HepG2 (cell line): Measurements from ENCODE around the gene BICDL1. TPM values are rescaled to one million over a fixed set of nuclear protein-coding genes. Genes with fewer than 3 reads are reported as not detected.

Source experiments
- ATAC-seq: fragments of 200-7000 bp; cut with Tn5 transposase; 3 replicates; pipeline ENCODE4 v1.9.1; 2020; ENCODE audit warnings: mild to moderate bottlenecking, moderate library complexity
- BruUV-seq: library from RNA; stranded (reverse); fragments of 400-500 nt; replicated peaks from 2 replicates; lab custom pipeline; 2021; lab: Mats Ljungman, UMichigan
- CTCF ChIA-PET: fragments of 300-600 bp; formaldehyde crosslinking; extraction: SDS; loops from one replicate; lab custom pipeline; 2021; ENCODE audit warnings: low total read pairs, inconsistent platforms, low intra/inter-chr PET ratio; lab: Yijun Ruan, JAX
- POLR2A ChIA-PET: fragments of 350-600 bp; sonication (Branson Sonifier 250); formaldehyde crosslinking; loops from one replicate; lab custom pipeline; 2020; ENCODE audit warnings: antibody characterized with exemption, inconsistent platforms; lab: Yijun Ruan, JAX
- DNase-seq: peaks from one replicate; pipeline ENCODE4 v3.0.0-alpha.2; 2015; ENCODE audit warnings: low spot score
- FAIRE-seq: peaks from 3 replicates; lab custom pipeline; 2011; peaks lifted over from hg19 to GRCh38; lab: Jason Lieb, UNC
- H2AFZ ChIP-seq: one replicate; pipeline ENCODE4 v1.6.1; 2011; ENCODE audit warnings: low read length, inconsistent platforms
- H3K27ac ChIP-seq: fragments of 300-600 bp; 3 replicates; pipeline ENCODE4 v1.8.0; 2011; ENCODE audit warnings: mixed run types, mild to moderate bottlenecking, mixed read lengths, low read length, inconsistent platforms; ENCODE audit not compliant: insufficient read depth; ENCODE audit errors: extremely low read length
- H3K27me3 ChIP-seq, 2 experiments: fragments of 200-600 bp in 1 of 2; 2 replicates in 1 of 2; 3 replicates in 1 of 2; pipeline versions ENCODE4 v1.6.0 to v1.8.0; 2011; ENCODE audit warnings: low read length in 2 of 2, mild to moderate bottlenecking in 2 of 2, moderate library complexity in 2 of 2, inconsistent platforms in 1 of 2; ENCODE audit not compliant: insufficient read depth in 2 of 2, control insufficient read depth in 1 of 2
- H3K36me3 ChIP-seq, 2 experiments: fragments of 200-600 bp in 1 of 2; replicated peaks in 1 of 2; 2 replicates in 1 of 2; 3 replicates in 1 of 2; pipeline versions ENCODE4 v1.5.1 to v1.8.0; 2011; ENCODE audit warnings: low read length in 2 of 2, inconsistent platforms in 1 of 2; ENCODE audit not compliant: insufficient read depth in 2 of 2, control insufficient read depth in 1 of 2
- H3K4me1 ChIP-seq: 2 replicates; pipeline ENCODE4 v1.5.1; 2012; ENCODE audit warnings: low read length, inconsistent platforms; ENCODE audit not compliant: insufficient read depth
- H3K4me2 ChIP-seq: 2 replicates; pipeline ENCODE4 v1.6.0; 2011; ENCODE audit warnings: low read depth, low read length, inconsistent platforms
- H3K4me3 ChIP-seq, 3 experiments: fragments of 200-600 bp in 1 of 3; sonication (generic), shearing (Covaris generic) in 1 of 3; replicated peaks in 1 of 3; 2 replicates each; pipeline ENCODE4 v1.5.1; 2011 to 2016; ENCODE audit warnings: low read length in 3 of 3, inconsistent platforms in 2 of 3, low read depth in 2 of 3, mild to moderate bottlenecking in 2 of 3, control low read depth in 1 of 3, mixed read lengths in 1 of 3; ENCODE audit not compliant: insufficient read depth in 1 of 3
- H3K79me2 ChIP-seq: one replicate; pipeline ENCODE4 v1.6.1; 2011; ENCODE audit warnings: low read length, inconsistent platforms; ENCODE audit not compliant: insufficient read depth
- H3K9ac ChIP-seq: 2 replicates; pipeline ENCODE4 v1.6.0; 2011; ENCODE audit warnings: mild to moderate bottlenecking, low read depth, low read length, inconsistent platforms; ENCODE audit not compliant: insufficient read depth
- H3K9me3 ChIP-seq: 2 replicates; pipeline ENCODE4 v1.5.1; 2012; ENCODE audit warnings: mild to moderate bottlenecking, low read length
- H4K20me1 ChIP-seq: 2 replicates; pipeline ENCODE4 v1.6.0; 2011; ENCODE audit warnings: inconsistent platforms, mild to moderate bottlenecking, low read length, moderate library complexity; ENCODE audit not compliant: insufficient read depth
- AGO1 ChIP-seq: fragments of 200-400 bp; formaldehyde crosslinking; IDR thresholded peaks from 2 replicates; pipeline ENCODE4 v1.6.1; 2017; ENCODE audit warnings: mild to moderate bottlenecking, low read depth, low read length, moderate library complexity; ENCODE audit not compliant: poor library complexity, severe bottlenecking
- ATAD3A ChIP-seq: sonication (generic); formaldehyde crosslinking; IDR thresholded peaks from 2 replicates; pipeline ENCODE4 v1.4.0; 2020; ENCODE audit warnings: missing genetic modification reagents
- FOXO4 ChIP-seq: sonication (generic); formaldehyde crosslinking; conservative IDR thresholded peaks from 2 replicates; pipeline ENCODE4 v1.8.1; 2023; ENCODE audit warnings: missing genetic modification reagents
- MED13 ChIP-seq: sonication (generic); formaldehyde crosslinking; IDR thresholded peaks from 2 replicates; pipeline ENCODE4 v1.5.0; 2020; ENCODE audit warnings: missing genetic modification reagents
- NAIF1 ChIP-seq: sonication (generic); formaldehyde crosslinking; IDR thresholded peaks from 2 replicates; pipeline ENCODE4 v1.5.0; 2020; ENCODE audit warnings: mild to moderate bottlenecking, missing genetic modification reagents, borderline replicate concordance
- RARA ChIP-seq: IDR thresholded peaks from 2 replicates; pipeline ENCODE4 v1.6.1; 2016; ENCODE audit warnings: missing genetic modification reagents, missing compliant biosample characterization
- RFXANK ChIP-seq: IDR thresholded peaks from 2 replicates; pipeline ENCODE4 v1.6.1; 2016
- RXRA ChIP-seq: sonication (generic); formaldehyde crosslinking; IDR thresholded peaks from 2 replicates; pipeline ENCODE4 v1.5.1; 2020; ENCODE audit warnings: missing genetic modification reagents
- SYNCRIP ChIP-seq: fragments of 200-400 bp; formaldehyde crosslinking; IDR thresholded peaks from 2 replicates; pipeline ENCODE4 v1.6.1; 2018; ENCODE audit warnings: mild to moderate bottlenecking, low read depth, low read length; ENCODE audit not compliant: insufficient read depth
- TCF7 ChIP-seq: sonication (generic); IDR thresholded peaks from 2 replicates; pipeline ENCODE4 v1.6.1; 2016; ENCODE audit warnings: antibody characterized with exemption, low read depth
- WIZ ChIP-seq: sonication (generic); formaldehyde crosslinking; IDR thresholded peaks from 2 replicates; pipeline ENCODE4 v1.5.1; 2020; ENCODE audit warnings: mild to moderate bottlenecking, missing genetic modification reagents
- ZNF556 ChIP-seq: sonication (generic); formaldehyde crosslinking; IDR thresholded peaks from 2 replicates; pipeline ENCODE4 v1.4.0; 2020; ENCODE audit warnings: mild to moderate bottlenecking, missing genetic modification reagents, borderline replicate concordance
- ZNF574 ChIP-seq: sonication (generic); formaldehyde crosslinking; IDR thresholded peaks from 2 replicates; pipeline ENCODE4 v1.4.0; 2020; ENCODE audit warnings: missing genetic modification reagents
- ZNF691 ChIP-seq: sonication (generic); formaldehyde crosslinking; IDR thresholded peaks from 2 replicates; pipeline ENCODE4 v1.4.0; 2020; ENCODE audit warnings: missing genetic modification reagents, low read depth, mild to moderate bottlenecking, borderline replicate concordance
- ZNF772 ChIP-seq: sonication (generic); formaldehyde crosslinking; IDR thresholded peaks from 2 replicates; pipeline ENCODE4 v1.5.0; 2020; ENCODE audit warnings: mild to moderate bottlenecking, missing genetic modification reagents
- WGBS: methylation state at CpG from one replicate; pipeline ENCODE4 v1.1.6; 2017; ENCODE audit warnings: low lambda C conversion rate; 5-methylcytosine and 5-hydroxymethylcytosine counted together
- in situ Hi-C: cut with HindIII; loops from 2 replicates; pipeline ENCODE4 v1.10.0; 2017; ENCODE audit warnings: low pct_unique_long_range_greater_than_20kb; ENCODE audit not compliant: extremely low pct_ligation_motif_present
- intact Hi-C: fragments of 100-400 bp; cut with micrococcal nuclease; formaldehyde crosslinking; loops from one replicate; pipeline ENCODE4 v1.10.0; 2022; ENCODE audit not compliant: unreplicated experiment
- polyA plus RNA-seq, 8 experiments: library from polyadenylated mRNA; depleted of rRNA in 3 of 8; stranded (reverse) in 7 of 8; unstranded in 1 of 8; fragments of >200 nt; fragmentation: Illumina TruSeq in 4 of 8; extraction: Trizol in 4 of 8; gene quantifications; 2 replicates each; pipeline versions ENCODE4 v1.2.1 to v1.2.3, GENCODE V29; 2011 to 2016; ENCODE audit warnings: low read depth in 4 of 8, missing spikeins in 1 of 8, mixed read lengths in 1 of 8; ENCODE audit not compliant: insufficient read depth in 1 of 8
- total RNA-seq, 5 experiments: library from RNA; depleted of rRNA; stranded (reverse); fragments of >200 nt; fragmentation: Illumina TruSeq; extraction: Trizol; gene quantifications; 2 replicates each; pipeline ENCODE4 v1.2.3, GENCODE V29; 2016; ENCODE audit warnings: low read depth in 1 of 5

The BICDL1 gene
- total and polyA plus RNA-seq, 2 of the 13 experiments (the other 11 are each of a cell fraction or from before 2014, with no cell fraction given), result 3.6 to 9.7 TPM

- TF ChIP-seq ZNF772 (CRISPR knock-in tag), result no peak
- TF ChIP-seq RFXANK (CRISPR knock-in tag), result 0 out of 2 replicates have a peak, but pooled peaks have one; percentile 7
- TF ChIP-seq NAIF1 (CRISPR knock-in tag), result 0 out of 2 replicates have a peak, but pooled peaks have one; percentile 16
- peak; percentile 6; the same call in 1 of the 2 replicates for TF ChIP-seq RXRA (CRISPR knock-in tag)
- TF ChIP-seq ZNF574 (CRISPR knock-in tag), result no peak
- no peak for TF ChIP-seq ZNF556 (CRISPR knock-in tag)
- TF ChIP-seq ZNF691 (CRISPR knock-in tag), result no peak
Observed at GRCh38 chr12:120116441-120116791, 127.4 kb downstream of the BICDL1 start, which contains the start of gene RAB35 (continued).

GRCh38 chr12:120116792-120117651 lies 128.0 kb downstream of the BICDL1 start:
- Histone ChIP-seq H3K9ac (peak overlapping the region; percentile 91), H3K4me2 (peak overlapping the region; percentile 66), H3K79me2 (peaks cover 46% of the 10 kb centered on the region), H2AFZ (no peak overlapping the region), H3K4me3 (peak overlapping the region; percentile 70 to 99 (median 93)), H3K27ac (peak overlapping the region; percentile 92), H3K9me3 (no peaks in the 10 kb centered on the region), H3K36me3 (no peaks in the 10 kb centered on the region; a peak in 1 of 5 replicates), H4K20me1 (peaks cover 9% of the 10 kb centered on the region), H3K27me3 (no peaks in the 10 kb centered on the region; a peak in 1 of 5 replicates), H3K4me1 (peaks cover 68% of the 10 kb centered on the region)
- in situ Hi-C loops (no loop called here), intact Hi-C loops (no loop called here)
- no TSS peak for BruUV-seq
- DNase-seq (peak; percentile 86), ATAC-seq (peak; percentile 76), FAIRE-seq (no peak)
- 1% methylated on average over 27 of the region's 91 CpGs for WGBS
- POLR2A ChIA-PET, result interaction anchor here (1.0 to 7.5 kb wide), 10 partner anchors 10 to 175 kb away, joined by 3 to 92 read pairs (median 8); partner anchors contain the start of genes RNU4-1, RNU4-2 and RPLP0
- CTCF ChIA-PET, result no interaction called here
- TF ChIP-seq ATAD3A (no peak), SYNCRIP (no peak), TCF7 (no peak), FOXO4 (0 out of 2 replicates have a peak, but pooled peaks have one; percentile 39), AGO1 (no peak), MED13 (CRISPR knock-in tag) (peak; percentile 71), RARA (CRISPR knock-in tag) (no peak), WIZ (peak; percentile 88)
